ENCODE results near the gene RPRD1B. TPM values are rescaled to one million over a fixed set of nuclear protein-coding genes. Genes with fewer than 3 reads are reported as not detected.

The RPRD1B gene
- total RNA-seq, 1 experiment from 2014 or later = 43.6 TPM

DNA sequence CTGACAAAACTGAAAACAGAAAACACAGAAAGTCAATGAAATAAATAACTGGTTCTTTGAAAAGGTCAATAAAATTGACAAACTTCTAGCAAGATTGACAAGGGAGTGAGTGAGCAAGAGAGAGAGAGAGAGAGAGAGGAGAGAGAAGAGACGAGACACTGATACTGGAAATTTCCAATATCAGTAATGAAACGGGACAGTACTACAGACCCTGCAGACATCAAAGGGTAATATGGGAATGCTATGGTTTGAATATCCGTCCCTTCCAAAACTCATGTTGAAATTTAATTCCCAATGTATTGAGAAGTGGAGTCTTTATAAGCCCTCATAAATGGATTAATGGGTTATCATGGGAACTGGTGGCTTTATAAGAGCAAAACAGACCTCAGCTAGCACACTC is 4.1 kb upstream of the RPRD1B start:
- no peaks in the 10 kb centered on the region for H3F3A ChIP-seq (ENCODE audit: low read length, unreplicated experiment)
- peaks cover 7% of the 10 kb centered on the region; the same call in 1 of the 2 replicates for H4K20me1 ChIP-seq (ENCODE audit: low read length)
- no peak overlapping the region for H3K4me3 ChIP-seq (ENCODE audit: low read length)
- no peak overlapping the region for H3K9ac ChIP-seq (ENCODE audit: low read length)
- no peaks in the 10 kb centered on the region for H3K9me2 ChIP-seq (replicated peaks; ENCODE audit: low read length)
- no peak for TF ChIP-seq CTCF (conservative IDR thresholded peaks at IDR 0.05; ENCODE audit: low read depth, low read length)
- TF ChIP-seq EZH2phosphoT487 (IDR thresholded peaks at IDR 0.05; ENCODE audit: borderline replicate concordance, low read length) = no peak
- TF ChIP-seq EZH2 (IDR thresholded peaks at IDR 0.05; ENCODE audit: low read length, unreplicated experiment) = no peak
- no peak for ATAC-seq
- H3K36me3 ChIP-seq (ENCODE audit: low read depth, low read length) = peaks cover 5% of the 10 kb centered on the region; the same call in 1 of the 2 replicates
- no peak overlapping the region for H2AFZ ChIP-seq (ENCODE audit: low read length)
- no TSS peak for BruUV-seq (replicated peaks)
- intact Hi-C loops (cut with micrococcal nuclease) = no loop called here
- no peak for DNase-seq
- peaks cover 34% of the 10 kb centered on the region for H3K4me1 ChIP-seq (ENCODE audit: insufficient read depth, low read length)
- peaks cover 100% of the 10 kb centered on the region for H3K79me2 ChIP-seq (ENCODE audit: low read length)
- POLR2A ChIA-PET (ENCODE audit: unreplicated experiment) = no interaction called here
- no peaks in the 10 kb centered on the region for H3K9me3 ChIP-seq (ENCODE audit: low read length)
- no peak overlapping the region for H3K27ac ChIP-seq (ENCODE audit: low read length)
- CTCF ChIA-PET = no interaction called here
- no peaks in the 10 kb centered on the region for H3K27me3 ChIP-seq (ENCODE audit: low read length)
- H3K4me2 ChIP-seq (ENCODE audit: low read length) = no peak overlapping the region

DNA sequence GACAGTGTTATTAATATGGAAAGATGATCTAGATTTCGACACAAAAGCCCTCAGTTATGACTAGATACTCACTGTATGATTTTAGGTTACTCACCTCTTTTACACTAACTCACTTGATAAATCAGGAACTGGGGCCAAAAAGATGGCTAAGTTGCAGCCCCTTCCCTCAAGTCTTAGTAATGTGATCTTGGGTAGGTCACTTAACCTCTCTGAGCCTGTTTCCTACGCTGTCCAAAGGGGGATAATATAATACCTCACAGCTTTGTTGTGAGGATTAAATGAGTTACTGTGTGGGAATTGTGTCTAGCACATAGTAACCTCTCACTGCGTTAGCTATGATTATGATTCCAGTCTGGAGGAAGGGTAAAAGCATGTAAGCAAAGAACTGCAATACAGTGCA is 1.6 kb upstream of the RPRD1B start:
- no peak overlapping the region for H3K27ac ChIP-seq (ENCODE audit: low read length)
- no peaks in the 10 kb centered on the region for H3F3A ChIP-seq (ENCODE audit: low read length, unreplicated experiment)
- no peaks in the 10 kb centered on the region for H3K9me3 ChIP-seq (ENCODE audit: low read length)
- H3K9me2 ChIP-seq (replicated peaks; ENCODE audit: low read length) = no peaks in the 10 kb centered on the region
- DNase-seq = peak; percentile 20
- peak overlapping the region; percentile 94 for H3K4me3 ChIP-seq (ENCODE audit: low read length)
- peaks cover 100% of the 10 kb centered on the region for H3K79me2 ChIP-seq (ENCODE audit: low read length)
- no peak overlapping the region for H2AFZ ChIP-seq (ENCODE audit: low read length)
- H4K20me1 ChIP-seq (ENCODE audit: low read length) = peaks cover 4% of the 10 kb centered on the region
- H3K4me2 ChIP-seq (ENCODE audit: low read length) = peak overlapping the region; percentile 86
- BruUV-seq (replicated peaks) = no TSS peak
- peaks cover 11% of the 10 kb centered on the region; the same call in 1 of the 2 replicates for H3K36me3 ChIP-seq (ENCODE audit: low read depth, low read length)
- intact Hi-C loops (cut with micrococcal nuclease) = no loop called here
- H3K27me3 ChIP-seq (ENCODE audit: low read length) = no peaks in the 10 kb centered on the region
- no peak for ATAC-seq
- CTCF ChIA-PET = no interaction called here
- POLR2A ChIA-PET (ENCODE audit: unreplicated experiment) = no interaction called here
- H3K9ac ChIP-seq (ENCODE audit: low read length) = peak overlapping the region; percentile 98
- H3K4me1 ChIP-seq (ENCODE audit: insufficient read depth, low read length) = peaks cover 50% of the 10 kb centered on the region
- TF ChIP-seq CTCF (conservative IDR thresholded peaks at IDR 0.05; ENCODE audit: low read depth, low read length) (no peak), EZH2phosphoT487 (IDR thresholded peaks at IDR 0.05; ENCODE audit: borderline replicate concordance, low read length) (no peak), EZH2 (IDR thresholded peaks at IDR 0.05; ENCODE audit: low read length, unreplicated experiment) (no peak)

DNA sequence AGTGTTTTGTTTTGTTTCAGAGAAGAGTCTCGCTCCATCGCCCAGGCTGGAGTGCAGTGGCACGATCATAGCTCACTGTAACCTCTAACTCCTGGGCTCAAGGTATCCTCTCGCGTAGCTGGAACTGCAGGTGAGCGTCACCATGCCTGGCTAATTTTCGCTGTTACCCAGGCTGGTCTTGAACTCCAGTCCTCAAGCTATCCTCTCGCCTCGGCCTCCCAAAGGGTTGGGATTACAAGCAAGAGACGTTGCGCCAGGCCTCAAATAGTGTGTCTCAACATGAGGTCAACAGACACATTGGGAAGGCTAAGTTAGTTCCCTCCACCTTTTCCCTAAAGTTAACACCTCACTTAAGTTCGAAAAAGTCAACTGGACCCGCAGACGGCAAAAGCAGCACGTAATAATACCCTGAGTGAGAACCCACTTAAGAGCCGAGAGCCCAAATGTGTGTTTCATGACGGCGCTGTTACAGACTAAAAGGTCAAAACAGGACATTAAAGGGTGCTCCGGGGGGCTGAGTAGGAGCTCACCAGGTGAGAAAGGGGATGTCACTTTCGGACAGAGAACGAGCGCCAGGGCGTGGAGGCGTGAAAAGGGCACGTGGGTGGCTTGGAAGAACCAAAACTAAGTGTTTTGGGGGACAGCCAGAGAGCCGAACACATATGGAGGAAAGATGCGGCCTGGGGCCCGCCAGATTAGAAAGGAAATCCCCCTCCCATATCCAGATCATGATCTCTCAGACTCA is 789 bp upstream of the RPRD1B start:
- H3K79me2 ChIP-seq (ENCODE audit: low read length) = peaks cover 100% of the 10 kb centered on the region
- POLR2A ChIA-PET (ENCODE audit: unreplicated experiment) = interaction anchor here (0.7 to 1.4 kb wide), 2 partner anchors 11 to 77 kb away, joined by 3 to 5 read pairs; no protein-coding TSS in a partner anchor
- H3K27me3 ChIP-seq (ENCODE audit: low read length) = no peaks in the 10 kb centered on the region
- H4K20me1 ChIP-seq (ENCODE audit: low read length) = peaks cover 6% of the 10 kb centered on the region
- intact Hi-C loops (cut with micrococcal nuclease) = no loop called here
- ATAC-seq (peak; percentile 6), DNase-seq (no peak)
- TSS peak; percentile 81 for BruUV-seq (replicated peaks)
- H3K4me1 ChIP-seq (ENCODE audit: insufficient read depth, low read length) = peaks cover 58% of the 10 kb centered on the region
- peak overlapping the region; percentile 86 for H2AFZ ChIP-seq (ENCODE audit: low read length)
- peak overlapping the region; percentile 75 for H3K27ac ChIP-seq (ENCODE audit: low read length)
- H3K9ac ChIP-seq (ENCODE audit: low read length) = peak overlapping the region; percentile 98
- H3K36me3 ChIP-seq (ENCODE audit: low read depth, low read length) = peaks cover 11% of the 10 kb centered on the region; the same call in 1 of the 2 replicates
- H3K9me2 ChIP-seq (replicated peaks; ENCODE audit: low read length) = no peaks in the 10 kb centered on the region
- peak overlapping the region; percentile 94 for H3K4me3 ChIP-seq (ENCODE audit: low read length)
- TF ChIP-seq EZH2 (IDR thresholded peaks at IDR 0.05; ENCODE audit: low read length, unreplicated experiment) = no peak
- TF ChIP-seq CTCF (conservative IDR thresholded peaks at IDR 0.05; ENCODE audit: low read depth, low read length) = no peak
- no peak for TF ChIP-seq EZH2phosphoT487 (IDR thresholded peaks at IDR 0.05; ENCODE audit: borderline replicate concordance, low read length)
- H3K4me2 ChIP-seq (ENCODE audit: low read length) = peak overlapping the region; percentile 86
- CTCF ChIA-PET = interaction anchor here (0.5 kb wide), 1 partner anchor 40 kb away, joined by 3 read pairs; no protein-coding TSS in a partner anchor
- no peaks in the 10 kb centered on the region for H3K9me3 ChIP-seq (ENCODE audit: low read length)
- no peaks in the 10 kb centered on the region for H3F3A ChIP-seq (ENCODE audit: low read length, unreplicated experiment)
